HG02884 (cell line): ENCODE data around the gene KLF15.
"Not testable (repeated sequence)": the region's sequence is repeated elsewhere in the genome, so short reads cannot be mapped to it uniquely, and the experiment has no call there.

Source experiments
- ATAC-seq: cut with Tn5 transposase; IDR thresholded peaks from one replicate; pipeline ENCODE4 v1.9.1; 2021; ENCODE audit warnings: mild to moderate bottlenecking, moderate library complexity; ENCODE audit not compliant: unreplicated experiment

Gene KLF15

GRCh38 chr3:126348308-126348920 is 8.8 kb downstream of the KLF15 start:
- no peak for ATAC-seq

- ATAC-seq = no peak
Observed at GRCh38 chr3:126347543-126348161, 9.6 kb downstream of the KLF15 start.

- ATAC-seq = no peak
Observed at GRCh38 chr3:126346466-126346865, 10.7 kb downstream of the KLF15 start.

- ATAC-seq = no peak
Observed at GRCh38 chr3:126345641-126346460, 11.4 kb downstream of the KLF15 start.

GRCh38 chr3:126345231-126345630 is 12.0 kb downstream of the KLF15 start:
- ATAC-seq = no peak

- no peak for ATAC-seq
Observed at GRCh38 chr3:126344380-126345041, 12.7 kb downstream of the KLF15 start.

- ATAC-seq = no peak
Observed at GRCh38 chr3:126343649-126344035, 13.6 kb downstream of the KLF15 start.

GRCh38 chr3:126342991-126343648 is 14.1 kb downstream of the KLF15 start:
- ATAC-seq = no peak

GRCh38 chr3:126342211-126342610 is 15.0 kb downstream of the KLF15 start:
- ATAC-seq = no peak

GRCh38 chr3:126341755-126342150 is 15.5 kb downstream of the KLF15 start:
- no peak for ATAC-seq

- ATAC-seq = no peak
Observed at GRCh38 chr3:126340943-126341754, 16.1 kb downstream of the KLF15 start.

- no peak for ATAC-seq
Observed at GRCh38 chr3:126340596-126340942, 16.6 kb downstream of the KLF15 start.

- ATAC-seq = no peak
Observed at GRCh38 chr3:126340081-126340511, 17.1 kb downstream of the KLF15 start.

- no peak for ATAC-seq
Observed at GRCh38 chr3:126339466-126339865, 17.7 kb downstream of the KLF15 start.

GRCh38 chr3:126338790-126339288 is 18.4 kb downstream of the KLF15 start:
- ATAC-seq = no peak

- ATAC-seq = no peak
Observed at GRCh38 chr3:126337980-126338651, 19.1 kb downstream of the KLF15 start.

GRCh38 chr3:126331812-126332336 is 25.3 kb downstream of the KLF15 start:
- not testable (repeated sequence) for ATAC-seq

GRCh38 chr3:126329927-126330725 is 27.1 kb downstream of the KLF15 start:
- no peak for ATAC-seq
